Peyer's patch (tissue), 4 donors: ENCODE results near the gene SMG6. TPM values are rescaled to one million over a fixed set of nuclear protein-coding genes. Genes with fewer than 3 reads are reported as not detected.

ENCODE experiments used
- DNase-seq, 3 donors: peaks; one replicate each; pipeline ENCODE4 v3.0.0-alpha.2; 2017 to 2019
- H3K27ac ChIP-seq, 4 donors: fragments of 200-600 bp; sonication (generic); one replicate each; pipeline ENCODE4 v1.5.1; 2016 to 2019
- H3K27me3 ChIP-seq, 2 donors: fragments of 200-600 bp; sonication (generic); one replicate each; pipeline ENCODE4 v1.5.1; 2019
- H3K36me3 ChIP-seq, 3 donors: fragments of 200-600 bp; sonication (generic); one replicate each; pipeline ENCODE4 v1.5.1; 2016 to 2019
- H3K4me1 ChIP-seq, 4 donors: fragments of 200-600 bp; sonication (generic); one replicate each; pipeline ENCODE4 v1.5.1; 2016 to 2019
- H3K4me3 ChIP-seq, 4 donors: fragments of 200-600 bp; sonication (generic); 1 replicate in 3 of 4; 2 replicates in 1 of 4; pipeline ENCODE4 v1.5.1; 2016 to 2019; ENCODE audit warnings: mild to moderate bottlenecking in 1 of 4
- H3K9me3 ChIP-seq, 4 donors: fragments of 200-600 bp; sonication (generic); one replicate each; pipeline ENCODE4 v1.5.1; 2016 to 2019; ENCODE audit warnings: mild to moderate bottlenecking in 1 of 4
- POLR2A ChIP-seq, 2 donors: fragments of 450-650 bp; IDR thresholded peaks; one replicate each; pipeline ENCODE4 v1.5.1; 2017; ENCODE audit warnings: antibody characterized with exemption in 2 of 2, mild to moderate bottlenecking in 2 of 2, moderate library complexity in 2 of 2
- total RNA-seq, 4 donors: library from RNA; depleted of rRNA; stranded (reverse); fragments of >200 nt; gene quantifications; one replicate each; pipeline ENCODE4 v1.1.0, GENCODE V29; 2016
- TF ChIP-seq, protein P1 (sequence below), 6 experiments: fragments of 450-650 bp in 4 of 6; fragments of 200-600 bp in 2 of 6; sonication (generic) in 1 of 6; IDR thresholded peaks; one replicate each; pipeline ENCODE4 v1.5.1; 2017 to 2019; ENCODE audit warnings: antibody characterized with exemption in 6 of 6, mild to moderate bottlenecking in 3 of 6, moderate library complexity in 1 of 6

SMG6 gene
- total RNA-seq, 4 donors from 2014 or later, result 33.3 to 139 (median 67.4) TPM

GRCh38 chr17:2092253-2092652, 211.3 kb downstream of the SMG6 start:
- peak overlapping the region in 2 of 4 donors; percentile 61 to 94 for H3K27ac ChIP-seq
- no peaks in the 10 kb centered on the region for H3K9me3 ChIP-seq
- H3K4me1 ChIP-seq, result peaks cover 0 to 39% (median 22%) of the 10 kb centered on the region in 4 donors
- H3K4me3 ChIP-seq, result no peak overlapping the region
- H3K36me3 ChIP-seq, result no peaks in the 10 kb centered on the region
- TF ChIP-seq, protein P1, sequence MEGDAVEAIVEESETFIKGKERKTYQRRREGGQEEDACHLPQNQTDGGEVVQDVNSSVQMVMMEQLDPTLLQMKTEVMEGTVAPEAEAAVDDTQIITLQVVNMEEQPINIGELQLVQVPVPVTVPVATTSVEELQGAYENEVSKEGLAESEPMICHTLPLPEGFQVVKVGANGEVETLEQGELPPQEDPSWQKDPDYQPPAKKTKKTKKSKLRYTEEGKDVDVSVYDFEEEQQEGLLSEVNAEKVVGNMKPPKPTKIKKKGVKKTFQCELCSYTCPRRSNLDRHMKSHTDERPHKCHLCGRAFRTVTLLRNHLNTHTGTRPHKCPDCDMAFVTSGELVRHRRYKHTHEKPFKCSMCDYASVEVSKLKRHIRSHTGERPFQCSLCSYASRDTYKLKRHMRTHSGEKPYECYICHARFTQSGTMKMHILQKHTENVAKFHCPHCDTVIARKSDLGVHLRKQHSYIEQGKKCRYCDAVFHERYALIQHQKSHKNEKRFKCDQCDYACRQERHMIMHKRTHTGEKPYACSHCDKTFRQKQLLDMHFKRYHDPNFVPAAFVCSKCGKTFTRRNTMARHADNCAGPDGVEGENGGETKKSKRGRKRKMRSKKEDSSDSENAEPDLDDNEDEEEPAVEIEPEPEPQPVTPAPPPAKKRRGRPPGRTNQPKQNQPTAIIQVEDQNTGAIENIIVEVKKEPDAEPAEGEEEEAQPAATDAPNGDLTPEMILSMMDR (IDR thresholded peaks at IDR 0.05), result peak in 1 of 6 experiments; percentile 6
- no peak for TF ChIP-seq POLR2A (IDR thresholded peaks at IDR 0.05)
- no peak for DNase-seq
- no peaks in the 10 kb centered on the region for H3K27me3 ChIP-seq

DNA sequence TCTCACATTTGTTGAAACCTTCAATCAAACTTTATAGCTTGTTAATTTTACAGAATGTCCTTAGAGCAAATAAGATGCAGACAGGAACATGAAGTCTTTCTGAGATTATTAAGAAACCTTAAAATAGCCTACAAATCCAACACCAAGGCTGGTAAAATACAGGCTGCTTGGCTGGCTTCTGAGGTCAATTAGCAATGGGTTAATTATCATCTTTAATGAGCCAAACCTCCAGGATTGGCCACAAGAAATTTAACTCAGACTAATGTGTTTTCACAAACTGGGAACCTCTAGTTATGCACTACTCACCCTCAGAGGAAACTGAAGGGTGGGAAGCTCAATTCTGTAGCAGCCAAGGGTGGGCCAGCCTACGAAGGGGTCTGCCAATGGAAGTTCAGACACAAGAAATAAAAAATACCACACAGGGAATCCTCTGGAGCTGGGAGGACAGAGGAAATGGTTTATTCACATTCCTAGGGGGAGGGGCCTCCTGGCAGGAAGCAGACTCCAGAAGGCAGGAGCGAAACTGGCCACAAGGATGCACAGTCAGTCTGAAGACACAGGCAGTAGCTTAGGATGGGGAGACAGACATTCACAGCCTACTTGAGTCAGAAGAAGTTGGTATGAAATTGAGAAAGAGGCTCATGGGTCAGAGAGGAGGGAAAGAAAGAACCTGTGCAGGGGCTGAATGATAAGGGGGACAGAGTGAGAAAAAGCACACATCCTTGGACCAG, 212.6 kb downstream of the SMG6 start:
- Histone ChIP-seq H3K9me3 (no peaks in the 10 kb centered on the region), H3K36me3 (no peaks in the 10 kb centered on the region), H3K27me3 (no peaks in the 10 kb centered on the region), H3K27ac (peak overlapping the region; percentile 85 to 94 (median 89)), H3K4me1 (peaks cover 0 to 52% (median 32%) of the 10 kb centered on the region in 4 donors), H3K4me3 (no peak overlapping the region)
- TF ChIP-seq POLR2A (IDR thresholded peaks at IDR 0.05), result no peak
- TF ChIP-seq, protein P1 (IDR thresholded peaks at IDR 0.05), result peak in 3 of 6 experiments; percentile 11 to 33 (median 20)
- no peak for DNase-seq

GRCh38 chr17:2090210-2090641, 213.4 kb downstream of the SMG6 start:
- Histone ChIP-seq H3K4me1 (peaks cover 0 to 57% (median 32%) of the 10 kb centered on the region in 4 donors), H3K36me3 (no peaks in the 10 kb centered on the region), H3K9me3 (no peaks in the 10 kb centered on the region), H3K27me3 (no peaks in the 10 kb centered on the region), H3K27ac (peak overlapping the region; percentile 85 to 94 (median 89)), H3K4me3 (peak overlapping the region in 3 of 4 donors; percentile 33 to 40 (median 37))
- no peak for DNase-seq
- no peak for TF ChIP-seq POLR2A (IDR thresholded peaks at IDR 0.05)
- TF ChIP-seq, protein P1 (IDR thresholded peaks at IDR 0.05), result no peak

DNA sequence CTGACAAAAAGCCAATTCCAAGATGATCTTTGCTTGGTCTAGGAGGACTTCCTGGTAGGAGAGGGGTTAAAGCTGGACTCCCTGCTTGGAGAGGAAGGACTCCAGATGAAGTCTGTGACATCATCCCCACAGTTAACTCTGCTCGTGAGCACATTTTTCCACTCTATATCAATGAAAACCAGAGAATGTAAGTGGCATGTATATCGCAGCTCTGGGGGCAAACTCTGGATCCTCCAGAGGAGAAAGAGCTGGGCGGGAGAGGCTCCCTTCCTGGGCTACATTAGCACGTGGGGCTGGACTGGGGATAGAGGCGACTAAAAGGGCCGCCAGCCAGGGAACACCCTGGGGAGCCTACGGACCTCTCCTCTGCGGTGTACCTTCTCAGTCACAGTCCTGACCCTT, 214.6 kb downstream of the SMG6 start:
- Histone ChIP-seq H3K27ac (peak overlapping the region; percentile 85 to 94 (median 89)), H3K4me1 (peaks cover 2 to 69% (median 41%) of the 10 kb centered on the region in 4 donors), H3K4me3 (peak overlapping the region; percentile 33 to 50 (median 38)), H3K36me3 (no peaks in the 10 kb centered on the region), H3K9me3 (no peaks in the 10 kb centered on the region), H3K27me3 (no peaks in the 10 kb centered on the region)
- no peak for TF ChIP-seq POLR2A (IDR thresholded peaks at IDR 0.05)
- TF ChIP-seq, protein P1 (IDR thresholded peaks at IDR 0.05), result no peak
- DNase-seq, result no peak

- Histone ChIP-seq H3K36me3 (no peaks in the 10 kb centered on the region), H3K27me3 (no peaks in the 10 kb centered on the region), H3K9me3 (no peaks in the 10 kb centered on the region), H3K27ac (peak overlapping the region; percentile 85 to 94 (median 89)), H3K4me1 (peaks cover 6 to 83% (median 49%) of the 10 kb centered on the region in 4 donors), H3K4me3 (no peak overlapping the region)
- no peak for TF ChIP-seq POLR2A (IDR thresholded peaks at IDR 0.05)
- TF ChIP-seq, protein P1 (IDR thresholded peaks at IDR 0.05), result no peak
- DNase-seq, result peak in 2 of 3 donors; percentile 76 to 78
These were observed 215.9 kb downstream of the SMG6 start for GRCh38 chr17:2087597-2088211.
